Measurements from ENCODE around the gene MAVS.
"Not testable (repeated sequence)": the region's sequence is repeated elsewhere in the genome, so short reads cannot be mapped to it uniquely, and the experiment has no call there.

MAVS gene

GRCh38 chr20:3857405-3857804 lies 10.8 kb downstream of the MAVS start:
- no peak for DNase-seq

- DNase-seq: no peak
Observed at GRCh38 chr20:3858689-3859088, 12.1 kb downstream of the MAVS start.

DNA sequence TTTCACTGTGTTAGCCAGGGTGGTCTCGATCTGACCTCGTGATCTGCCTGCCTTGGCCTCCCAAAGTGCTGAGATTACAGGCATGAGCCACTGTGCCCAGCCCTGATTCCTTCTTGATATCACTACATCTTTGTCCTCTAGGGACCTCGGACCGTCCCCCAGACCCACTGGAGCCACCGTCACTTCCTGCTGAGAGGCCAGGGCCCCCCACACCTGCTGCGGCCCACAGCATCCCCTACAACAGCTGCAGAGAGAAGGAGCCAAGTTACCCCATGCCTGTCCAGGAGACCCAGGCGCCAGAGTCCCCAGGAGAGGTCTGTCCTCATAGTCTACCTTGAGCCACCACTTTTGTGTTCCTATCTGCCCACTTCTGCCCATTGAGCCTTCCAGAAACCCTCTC lies 14.6 kb downstream of the MAVS start:
- DNase-seq: no peak

- no peak for DNase-seq
Observed at GRCh38 chr20:3862333-3862732, 15.7 kb downstream of the MAVS start.

GRCh38 chr20:3863317-3863716 lies 16.7 kb downstream of the MAVS start:
- DNase-seq: no peak

GRCh38 chr20:3864518-3864917 lies 17.9 kb downstream of the MAVS start:
- no peak for DNase-seq

DNA sequence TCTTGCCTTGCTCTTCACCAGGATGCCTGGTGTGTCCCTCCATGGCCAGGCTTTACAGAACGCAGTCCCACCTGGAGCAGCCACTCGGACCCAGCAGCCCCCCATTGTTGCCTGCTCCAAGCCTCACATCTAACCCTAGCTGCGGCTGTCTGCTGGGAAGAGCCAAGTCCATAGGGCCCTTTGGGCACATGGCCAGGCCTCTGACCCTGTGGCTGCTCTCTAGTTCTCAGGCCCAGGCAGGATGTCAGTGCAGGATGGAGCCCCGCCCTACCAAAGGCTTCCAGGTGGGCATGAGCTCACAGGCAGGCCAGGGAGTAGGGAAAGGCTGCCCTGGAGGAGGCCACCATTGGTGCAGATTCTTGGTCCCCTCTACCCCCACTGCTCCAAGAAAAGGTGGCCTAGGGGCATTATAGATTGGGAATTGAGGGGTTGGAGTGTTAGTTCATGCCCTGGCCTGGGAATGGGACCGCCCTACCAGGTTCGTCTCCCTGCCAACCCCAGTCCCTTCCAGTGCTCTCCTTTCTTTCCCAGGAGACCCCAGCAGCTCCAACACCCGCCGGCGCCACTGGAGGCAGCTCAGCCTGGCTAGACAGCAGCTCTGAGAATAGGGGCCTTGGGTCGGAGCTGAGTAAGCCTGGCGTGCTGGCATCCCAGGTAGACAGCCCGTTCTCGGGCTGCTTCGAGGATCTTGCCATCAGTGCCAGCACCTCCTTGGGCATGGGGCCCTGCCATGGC lies 18.7 kb downstream of the MAVS start:
- DNase-seq: no peak

DNA sequence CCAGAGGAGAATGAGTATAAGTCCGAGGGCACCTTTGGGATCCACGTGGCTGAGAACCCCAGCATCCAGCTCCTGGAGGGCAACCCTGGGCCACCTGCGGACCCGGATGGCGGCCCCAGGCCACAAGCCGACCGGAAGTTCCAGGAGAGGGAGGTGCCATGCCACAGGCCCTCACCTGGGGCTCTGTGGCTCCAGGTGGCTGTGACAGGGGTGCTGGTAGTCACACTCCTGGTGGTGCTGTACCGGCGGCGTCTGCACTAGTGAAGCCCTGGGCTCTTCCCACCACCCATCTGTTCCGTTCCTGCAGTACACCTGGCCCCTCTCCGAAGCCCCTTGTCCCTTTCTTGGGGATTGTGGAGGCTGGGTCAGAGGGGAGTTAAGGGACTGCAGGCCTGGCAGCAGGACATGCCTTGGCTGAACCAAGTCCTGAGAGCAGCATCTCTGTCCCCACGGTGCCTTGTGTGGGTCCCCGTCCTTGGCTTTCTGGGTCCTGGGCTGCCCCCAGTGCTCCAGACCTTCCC lies 19.3 kb downstream of the MAVS start:
- DNase-seq: no peak

- DNase-seq: no peak
Observed at GRCh38 chr20:3866464-3866863, 19.8 kb downstream of the MAVS start.

DNA sequence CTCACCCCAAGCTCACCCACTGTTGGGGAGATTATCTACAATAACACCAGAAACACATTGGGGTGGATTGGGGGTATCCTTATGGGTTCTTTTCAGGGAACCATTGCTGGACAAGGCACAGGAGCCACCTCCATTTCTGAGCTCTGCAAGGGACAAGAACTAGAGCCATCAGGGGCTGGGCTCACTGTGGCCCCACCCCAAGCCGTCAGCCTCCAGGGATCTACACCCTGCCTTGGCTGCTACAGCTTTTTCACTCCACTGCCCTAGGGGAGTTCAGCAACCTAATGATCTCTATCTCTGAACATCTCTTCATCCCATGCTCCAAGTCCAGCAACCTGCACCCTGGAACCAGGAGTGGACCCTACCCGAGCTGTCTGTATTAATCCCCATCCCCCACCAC lies 21.2 kb downstream of the MAVS start:
- no peak for DNase-seq

GRCh38 chr20:3869839-3870634 lies 23.4 kb downstream of the MAVS start:
- DNase-seq: no peak

GRCh38 chr20:3871550-3872265 lies 25.1 kb downstream of the MAVS start:
- DNase-seq: no peak

DNA sequence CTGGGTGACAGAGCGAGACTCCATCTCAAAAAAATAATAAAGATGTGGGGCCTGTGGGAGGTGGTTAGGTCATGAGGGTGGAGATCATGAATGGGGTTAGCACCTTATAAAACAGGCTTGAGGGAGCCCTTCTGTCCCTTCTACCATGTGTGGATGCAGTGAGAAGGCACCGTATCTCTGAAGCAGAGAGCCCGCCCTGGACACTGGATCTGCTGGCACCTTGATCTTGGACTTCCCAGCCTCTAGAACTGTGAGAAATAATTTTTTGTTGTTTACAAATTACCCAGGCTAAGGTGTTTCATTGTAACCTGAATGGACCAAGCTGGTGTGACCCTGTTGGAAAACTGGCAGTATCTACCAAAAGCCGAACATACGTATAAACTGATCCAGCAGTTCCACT lies 26.9 kb downstream of the MAVS start:
- DNase-seq: no peak

GRCh38 chr20:3874194-3874844 lies 27.7 kb downstream of the MAVS start:
- no peak for DNase-seq

GRCh38 chr20:3875378-3875974 lies 28.8 kb downstream of the MAVS start:
- no peak for DNase-seq

- DNase-seq: no peak
Observed at GRCh38 chr20:3876000-3876399, 29.4 kb downstream of the MAVS start.

- DNase-seq: no peak
Observed at GRCh38 chr20:3876676-3877075, 30.0 kb downstream of the MAVS start.

GRCh38 chr20:3878921-3879274 lies 32.3 kb downstream of the MAVS start:
- DNase-seq: not testable (repeated sequence)

GRCh38 chr20:3885715-3886114 lies 39.1 kb downstream of the MAVS start:
- DNase-seq: no peak

- DNase-seq: no peak
Observed at GRCh38 chr20:3887876-3888620, 41.4 kb downstream of the MAVS start.

DNA sequence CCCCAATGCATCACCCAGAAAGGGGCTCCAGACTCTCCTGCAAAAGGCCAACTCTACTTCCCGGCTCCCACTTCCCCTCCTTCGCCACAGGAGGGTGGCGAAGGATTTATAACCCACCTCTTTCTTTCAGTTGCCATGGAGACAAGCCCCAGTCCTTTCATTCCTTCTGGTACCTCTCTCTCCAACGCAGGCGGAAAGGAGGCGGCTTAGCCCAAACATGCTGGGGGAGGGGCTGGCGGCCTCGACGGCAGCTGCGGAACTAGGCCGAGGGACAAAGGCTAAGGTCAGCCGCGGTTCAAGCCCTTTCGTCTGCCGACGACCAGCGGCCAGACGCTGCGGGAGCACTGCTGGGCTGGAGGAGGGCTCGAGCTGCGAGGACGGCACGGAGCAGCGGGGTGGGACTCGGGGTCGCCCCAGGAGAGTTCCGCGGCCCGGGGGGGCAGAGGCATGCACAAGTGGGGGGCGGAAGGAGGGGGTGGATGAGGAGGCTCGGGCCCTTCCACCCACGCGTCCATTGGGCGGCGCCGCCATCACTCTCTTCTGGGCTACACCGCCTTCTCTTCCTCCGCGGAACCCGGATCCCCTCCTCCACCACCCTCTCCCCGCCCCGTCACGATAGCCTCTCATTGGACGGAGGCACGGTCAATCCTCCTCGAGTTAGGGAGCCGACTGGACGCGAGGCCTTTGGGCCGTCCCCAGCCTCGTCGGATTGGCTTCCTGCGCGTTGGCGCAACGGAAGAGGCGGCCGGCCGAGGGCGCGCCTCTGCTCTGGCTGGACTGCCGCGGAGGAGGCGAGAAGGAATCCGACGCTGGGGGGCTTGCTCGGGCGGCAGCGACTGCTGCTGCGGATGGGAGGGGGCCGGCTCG lies 42.2 kb downstream of the MAVS start, which contains the start of gene PANK2:
PANK2 (plus strand) TSS at position 766 of the 867 bp plus-strand sequence.
- DNase-seq: peak; percentile 95
